H1 (cell line): ENCODE measurements around the gene ZIC5. TPM values are rescaled to one million over a fixed set of nuclear protein-coding genes. Genes with fewer than 3 reads are reported as not detected.

Experiments
- CTCF ChIA-PET: fragments of 300-600 bp; sonication (Branson Sonifier 250); formaldehyde crosslinking; loops from one replicate; lab custom pipeline; 2021; ENCODE audit not compliant: partially characterized antibody; lab: Charles Lee
- POLR2A ChIA-PET: fragments of 300-600 bp; sonication (Branson Sonifier 250); formaldehyde crosslinking; loops from one replicate; lab custom pipeline; 2021; ENCODE audit warnings: inconsistent platforms; ENCODE audit not compliant: partially characterized antibody; lab: Charles Lee
- DNase-seq, 2 experiments: peaks; one replicate each; pipeline versions ENCODE4 v3.0.0 to v3.0.0-alpha.2; 2010 to 2022; ENCODE audit warnings: low spot score in 2 of 2, low read depth in 1 of 2, mixed read lengths in 1 of 2
- FAIRE-seq: peaks from 2 replicates; lab custom pipeline; 2011; peaks lifted over from hg19 to GRCh38; lab: Jason Lieb, UNC
- H2AFZ ChIP-seq: 2 replicates; pipeline ENCODE4 v1.8.1; 2012; ENCODE audit warnings: low read length, inconsistent platforms
- H2AK5ac ChIP-seq: 2 replicates; pipeline ENCODE4 v1.6.1; 2013; ENCODE audit warnings: low read depth, low read length
- H2BK120ac ChIP-seq: replicated peaks from 2 replicates; pipeline ENCODE3; 2013; ENCODE audit warnings: low read depth, low read length, inconsistent platforms
- H2BK12ac ChIP-seq: 2 replicates; pipeline ENCODE4 v1.6.1; 2013; ENCODE audit warnings: low read depth, low read length
- H2BK15ac ChIP-seq: 2 replicates; pipeline ENCODE4 v1.6.1; 2013; ENCODE audit warnings: low read length
- H2BK20ac ChIP-seq: 2 replicates; pipeline ENCODE4 v1.6.1; 2013; ENCODE audit warnings: low read length
- H2BK5ac ChIP-seq: 2 replicates; pipeline ENCODE4 v1.6.1; 2013; ENCODE audit warnings: low read depth, low read length
- H3K14ac ChIP-seq: 2 replicates; pipeline ENCODE4 v1.6.1; 2013; ENCODE audit warnings: inconsistent platforms; ENCODE audit not compliant: insufficient read length
- H3K18ac ChIP-seq: 2 replicates; pipeline ENCODE4 v1.6.1; 2013; ENCODE audit warnings: low read length; ENCODE audit errors: extremely low read depth
- H3K23ac ChIP-seq: 2 replicates; pipeline ENCODE4 v1.6.1; 2013; ENCODE audit warnings: inconsistent platforms; ENCODE audit not compliant: insufficient read length
- H3K23me2 ChIP-seq: 2 replicates; pipeline ENCODE4 v1.6.1; 2013; ENCODE audit warnings: low read depth, low read length
- H3K27ac ChIP-seq: 2 replicates; pipeline ENCODE4 v1.6.1; 2011; ENCODE audit warnings: low read depth, low read length, inconsistent platforms
- H3K27me3 ChIP-seq, 4 experiments: replicated peaks in 1 of 4; 1 replicate in 1 of 4; 2 replicates in 3 of 4; pipeline versions ENCODE4 v1.6.1 to v1.8.1; 2011 to 2013; ENCODE audit warnings: low read length in 3 of 4, mild to moderate bottlenecking in 3 of 4, inconsistent platforms in 2 of 4, mixed read lengths in 2 of 4, moderate library complexity in 1 of 4; ENCODE audit not compliant: control insufficient read depth in 3 of 4, insufficient read depth in 3 of 4; ENCODE audit errors: extremely low read depth in 1 of 4
- H3K36me3 ChIP-seq, 4 experiments: 2 replicates each; pipeline versions ENCODE4 v1.6.1 to v1.8.1; 2011 to 2013; ENCODE audit warnings: mild to moderate bottlenecking in 4 of 4, low read length in 3 of 4, moderate library complexity in 2 of 4, control low read depth in 1 of 4, inconsistent platforms in 1 of 4; ENCODE audit not compliant: insufficient read depth in 4 of 4, control insufficient read depth in 2 of 4
- H3K4ac ChIP-seq: replicated peaks from 2 replicates; pipeline ENCODE3; 2013; ENCODE audit warnings: low read length, low read depth, mixed read lengths, inconsistent platforms; ENCODE audit not compliant: insufficient read length
- H3K4me1 ChIP-seq, 4 experiments: replicated peaks in 1 of 4; 1 replicate in 1 of 4; 2 replicates in 3 of 4; pipeline versions ENCODE4 v1.6.1 to v1.8.1; 2011 to 2013; ENCODE audit warnings: low read length in 3 of 4, inconsistent platforms in 2 of 4, mixed read lengths in 1 of 4; ENCODE audit not compliant: insufficient read depth in 4 of 4, control insufficient read depth in 3 of 4
- H3K4me2 ChIP-seq, 2 experiments: 2 replicates each; pipeline versions ENCODE4 v1.6.1 to v1.8.1; 2011 to 2013; ENCODE audit warnings: low read depth in 2 of 2, low read length in 2 of 2, control low read depth in 1 of 2, inconsistent platforms in 1 of 2, mild to moderate bottlenecking in 1 of 2; ENCODE audit not compliant: insufficient read depth in 1 of 2
- H3K4me3 ChIP-seq, 4 experiments: fragments of 200-600, 300-600 bp in 1 of 4; sonication (generic), shearing (Covaris generic), sonication (Bioruptor Twin) in 1 of 4; 2 replicates each; pipeline versions ENCODE4 v1.5.1 to v1.8.1; 2011 to 2016; ENCODE audit warnings: low read length in 4 of 4, low read depth in 3 of 4, control low read depth in 2 of 4, inconsistent platforms in 2 of 4, mild to moderate bottlenecking in 2 of 4, mixed read lengths in 1 of 4, moderate library complexity in 1 of 4; ENCODE audit not compliant: insufficient read depth in 2 of 4; ENCODE audit errors: extremely low read depth in 1 of 4
- H3K56ac ChIP-seq: replicated peaks from 2 replicates; pipeline ENCODE3; 2013; ENCODE audit warnings: low read depth, mild to moderate bottlenecking, mixed read lengths, low read length, inconsistent platforms; ENCODE audit not compliant: insufficient read length
- H3K79me1 ChIP-seq: 2 replicates; pipeline ENCODE4 v1.6.1; 2013; ENCODE audit warnings: low read depth, low read length, control low read depth
- H3K79me2 ChIP-seq, 2 experiments: 2 replicates each; pipeline versions ENCODE4 v1.6.1 to v1.8.1; 2012 to 2013; ENCODE audit warnings: low read length in 2 of 2, mild to moderate bottlenecking in 2 of 2, inconsistent platforms in 1 of 2; ENCODE audit not compliant: insufficient read depth in 2 of 2, control insufficient read depth in 1 of 2
- H3K9ac ChIP-seq, 4 experiments: replicated peaks in 1 of 4; 1 replicate in 1 of 4; 2 replicates in 3 of 4; pipeline versions ENCODE4 v1.6.1 to v1.8.1; 2011 to 2013; ENCODE audit warnings: low read depth in 3 of 4, low read length in 3 of 4, control low read depth in 2 of 4, mild to moderate bottlenecking in 2 of 4, moderate library complexity in 2 of 4, inconsistent platforms in 1 of 4; ENCODE audit errors: extremely low read depth in 1 of 4
- H3K9me3 ChIP-seq, 2 experiments: 2 replicates each; pipeline versions ENCODE4 v1.6.1 to v1.8.1; 2012 to 2013; ENCODE audit warnings: mild to moderate bottlenecking in 2 of 2, moderate library complexity in 2 of 2, control low read depth in 1 of 2, inconsistent platforms in 1 of 2, low read depth in 1 of 2, low read length in 1 of 2, mixed read lengths in 1 of 2; ENCODE audit not compliant: insufficient read depth in 2 of 2
- H4K20me1 ChIP-seq, 2 experiments: replicated peaks in 1 of 2; 2 replicates each; pipeline versions ENCODE3 to v1.8.1; 2011 to 2013; ENCODE audit warnings: inconsistent platforms in 2 of 2, low read length in 2 of 2, mild to moderate bottlenecking in 1 of 2; ENCODE audit not compliant: insufficient read depth in 2 of 2, control insufficient read depth in 1 of 2
- H4K5ac ChIP-seq: 2 replicates; pipeline ENCODE4 v1.6.1; 2013; ENCODE audit warnings: low read length, low read depth, mixed read lengths, inconsistent platforms; ENCODE audit not compliant: insufficient read length
- H4K8ac ChIP-seq: 2 replicates; pipeline ENCODE4 v1.8.0; 2013; ENCODE audit warnings: mild to moderate bottlenecking, moderate library complexity, low read length, inconsistent platforms; ENCODE audit not compliant: insufficient read depth; ENCODE audit errors: extremely low read depth
- H4K91ac ChIP-seq: replicated peaks from 2 replicates; pipeline ENCODE3; 2013; ENCODE audit warnings: low read length, mixed read lengths, inconsistent platforms; ENCODE audit not compliant: insufficient read length
- ATF2 ChIP-seq: IDR thresholded peaks from 2 replicates; pipeline ENCODE4 v1.6.1; 2012; ENCODE audit warnings: low read length, inconsistent platforms
- BACH1 ChIP-seq: IDR thresholded peaks from 2 replicates; pipeline ENCODE4 v1.6.1; 2012; ENCODE audit warnings: low read length, improper control_type of control experiment
- BRCA1 ChIP-seq: IDR thresholded peaks from 2 replicates; pipeline ENCODE4 v1.6.1; 2012; ENCODE audit warnings: low read depth, low read length, improper control_type of control experiment
- CREB1 ChIP-seq: IDR thresholded peaks from 2 replicates; pipeline ENCODE4 v1.6.1; 2012; ENCODE audit warnings: inconsistent platforms
- EP300 ChIP-seq, 2 experiments: IDR thresholded peaks; 1 replicate in 1 of 2; 2 replicates in 1 of 2; pipeline ENCODE4 v1.6.1; 2011 to 2012; ENCODE audit warnings: low read depth in 2 of 2, low read length in 2 of 2, mild to moderate bottlenecking in 2 of 2, borderline replicate concordance in 1 of 2, inconsistent platforms in 1 of 2, moderate library complexity in 1 of 2
- HDAC2 ChIP-seq, 2 experiments: fragments of 300-600 bp in 1 of 2; sonication (generic) in 1 of 2; IDR thresholded peaks; 2 replicates each; pipeline ENCODE4 v1.6.1; 2011 to 2012; ENCODE audit warnings: low read depth in 2 of 2, low read length in 2 of 2, mild to moderate bottlenecking in 2 of 2, moderate library complexity in 2 of 2, borderline replicate concordance in 1 of 2, inconsistent platforms in 1 of 2
- RBBP5 ChIP-seq: IDR thresholded peaks from 2 replicates; pipeline ENCODE4 v1.7.1; 2012; ENCODE audit warnings: low read depth, mild to moderate bottlenecking, inconsistent platforms, low read length, moderate library complexity, borderline replicate concordance
- SP1 ChIP-seq: IDR thresholded peaks from 2 replicates; pipeline ENCODE4 v1.6.1; 2011; ENCODE audit warnings: low read depth, low read length
- TBP ChIP-seq: IDR thresholded peaks from 2 replicates; pipeline ENCODE4 v1.6.1; 2011; ENCODE audit warnings: low read depth, low read length, improper control_type of control experiment
- whole genome bisulfite sequencing, 2 experiments: shearing (Covaris generic) in 1 of 2; methylation state at CpG; one replicate each; pipeline versions ENCODE4 v1.1.6 to v1.1.7; 2013 to 2015; ENCODE audit warnings: low lambda C conversion rate in 2 of 2, mixed read lengths in 2 of 2, inconsistent platforms in 1 of 2, low coverage in 1 of 2, missing lambda C conversion rate in 1 of 2; ENCODE audit not compliant: insufficient replicate concordance in 2 of 2, insufficient coverage in 1 of 2, insufficient read length in 1 of 2; ENCODE audit errors: extremely low coverage in 1 of 2, missing lambda C conversion rate in 1 of 2; 5-methylcytosine and 5-hydroxymethylcytosine counted together
- polyA plus RNA-seq, 7 experiments: library from polyadenylated mRNA; depleted of rRNA in 3 of 7; stranded (reverse) in 5 of 7; unstranded in 2 of 7; fragments of >200 nt in 5 of 7; fragments of 200-250 nt in 2 of 7; gene quantifications; 1 replicate in 5 of 7; 2 replicates in 1 of 7; 4 replicates in 1 of 7; pipeline versions ENCODE4 v1.2.1 to v1.2.3, GENCODE V29; 2011 to 2013; ENCODE audit warnings: missing spikeins in 2 of 7, mixed read lengths in 2 of 7
- total RNA-seq: library from RNA; stranded (reverse); fragmentation: NEBNext Ultra II Directional; extraction: Animal tissue kit (Norgen Biotek cat#: 25700); gene quantifications from 2 replicates; pipeline ENCODE4 v1.2.1, GENCODE V29; 2021

Gene ZIC5
- total and polyA plus RNA-seq, 2 of the 8 experiments (the other 6 are each of a cell fraction or from before 2014, with no cell fraction given), result 14.2 to 52.7 TPM

- H3K36me3 ChIP-seq, result peaks cover 0 to 19% (median 8%) of the 10 kb centered on the region in 4 experiments; a peak in 4 of 8 replicates
- no peak overlapping the region for H3K4ac ChIP-seq
- CTCF ChIA-PET, result interaction anchor here (0.6 to 11.7 kb wide), 25 partner anchors 7 to 417 kb away, joined by 3 to 93 read pairs (median 4); no protein-coding TSS in a partner anchor
- H2BK120ac ChIP-seq, result no peak overlapping the region
- peak overlapping the region; percentile 26 for H4K91ac ChIP-seq
- FAIRE-seq (no peak), DNase-seq (peak in 1 of 2 experiments; percentile 74)
- H3K4me2 ChIP-seq, result peak overlapping the region; percentile 98 to 100
- no peak overlapping the region for H4K5ac ChIP-seq
- POLR2A ChIA-PET, result interaction anchor here (0.8 to 8.9 kb wide), 11 partner anchors 6 to 301 kb away, joined by 3 to 80 read pairs (median 19); partner anchors contain the start of genes ZIC2 and ZIC5
- H4K20me1 ChIP-seq, result peaks cover 4 to 5% of the 10 kb centered on the region in 2 experiments
- H2BK5ac ChIP-seq, result no peak overlapping the region
- H3K4me3 ChIP-seq, result peak overlapping the region; percentile 36 to 69 (median 54)
- H3K14ac ChIP-seq, result no peak overlapping the region
- no peak overlapping the region for H2AK5ac ChIP-seq
- H3K4me1 ChIP-seq, result peaks cover 9 to 39% (median 23%) of the 10 kb centered on the region in 4 experiments
- no peaks in the 10 kb centered on the region for H3K79me1 ChIP-seq
- H3K56ac ChIP-seq, result no peak overlapping the region
- H3K9me3 ChIP-seq, result no peaks in the 10 kb centered on the region
- peaks cover 12 to 58% (median 48%) of the 10 kb centered on the region in 4 experiments; a peak in 6 of 7 replicates for H3K27me3 ChIP-seq
- no peak overlapping the region; the same call in 1 of the 2 replicates for H2BK15ac ChIP-seq
- no peak overlapping the region for H4K8ac ChIP-seq
- peak overlapping the region; percentile 6 for H3K18ac ChIP-seq
- H3K79me2 ChIP-seq, result peaks cover 0 to 6% of the 10 kb centered on the region in 2 experiments; a peak in 1 of 4 replicates
- no peak overlapping the region for H3K27ac ChIP-seq
- no peak overlapping the region for H3K23ac ChIP-seq
- 2% methylated on average over 49 of the region's 49 CpGs; no CpG with 5 or more reads in 1 of the 2 experiments for WGBS, 2 experiments
- H2AFZ ChIP-seq, result no peak overlapping the region
- no peak overlapping the region for H3K9ac ChIP-seq
- no peak overlapping the region for H2BK12ac ChIP-seq
- H2BK20ac ChIP-seq, result peak overlapping the region; percentile 57; the same call in 1 of the 2 replicates
- H3K23me2 ChIP-seq, result peaks cover 40% of the 10 kb centered on the region
- TF ChIP-seq HDAC2 (IDR thresholded peaks at IDR 0.05; ENCODE audit: borderline replicate concordance in 1 of 2, low read depth in 2 of 2, low read length in 2 of 2) (no peak; a peak in 1 of 4 replicates), CREB1 (no peak), SP1 (no peak), TBP (no peak), EP300 (IDR thresholded peaks at IDR 0.05; ENCODE audit: borderline replicate concordance in 1 of 2, low read depth in 2 of 2, low read length in 2 of 2) (no peak), BRCA1 (no peak), RBBP5 (0 out of 2 replicates have a peak, but pooled peaks have one; percentile 51), ATF2 (no peak), BACH1 (no peak)
Observed at GRCh38 chr13:99959540-99960230, 11.9 kb downstream of the ZIC5 start.
